ENCODE results near the gene HECTD4. TPM values are rescaled to one million over a fixed set of nuclear protein-coding genes. Genes with fewer than 3 reads are reported as not detected.

The HECTD4 gene
- total and polyA plus RNA-seq, 4 donors = 4.3 to 80.1 (median 25.5) TPM

- Histone ChIP-seq H3K27me3 (ENCODE audit: control insufficient read depth in 4 of 4, insufficient read depth in 4 of 4, low read length in 3 of 4) (no peaks in the 10 kb centered on the region), H3K4me3 (ENCODE audit: low read depth in 1 of 3, low read length in 3 of 3) (no peak overlapping the region), H3K9me3 (ENCODE audit: control insufficient read depth in 4 of 4, low read length in 3 of 4) (no peaks in the 10 kb centered on the region), H3K27ac (ENCODE audit: low read depth in 1 of 2, low read length in 2 of 2) (no peak overlapping the region), H3K9ac (ENCODE audit: low read depth in 1 of 2, low read length in 2 of 2) (no peak overlapping the region), H3K36me3 (ENCODE audit: control insufficient read depth in 4 of 4, insufficient read depth in 3 of 4, low read depth in 1 of 4, low read length in 3 of 4) (peaks cover 0 to 3% (median 0%) of the 10 kb centered on the region in 4 donors), H3K4me1 (ENCODE audit: control insufficient read depth in 4 of 4, insufficient read depth in 4 of 4, low read length in 3 of 4) (peaks cover 3 to 22% (median 19%) of the 10 kb centered on the region in 4 donors)
- TF ChIP-seq ZBTB33 (IDR thresholded peaks at IDR 0.05) (no peak), YY1 (IDR thresholded peaks at IDR 0.05) (no peak), TAF1 (conservative IDR thresholded peaks at IDR 0.05) (no peak), REST (IDR thresholded peaks at IDR 0.05) (no peak), ATF3 (IDR thresholded peaks at IDR 0.05) (no peak), HNF4A (conservative IDR thresholded peaks at IDR 0.05) (no peak), FOXA1 (IDR thresholded peaks at IDR 0.05) (no peak), MAX (IDR thresholded peaks at IDR 0.05) (no peak), JUND (IDR thresholded peaks at IDR 0.05) (no peak), EGR1 (IDR thresholded peaks at IDR 0.05; ENCODE audit: low read depth in 2 of 2) (no peak), GABPA (IDR thresholded peaks at IDR 0.05 in 1 of 2, conservative IDR thresholded peaks at IDR 0.05 in 1 of 2) (no peak)
- DNase-seq (ENCODE audit: low spot score) = no peak
Measured at GRCh38 chr12:112321245-112321644, 61.0 kb downstream of the HECTD4 start.

- no peaks in the 10 kb centered on the region for H3K27me3 ChIP-seq (ENCODE audit: control insufficient read depth in 4 of 4, insufficient read depth in 4 of 4, low read length in 3 of 4)
- DNase-seq (ENCODE audit: low spot score) = no peak
- no peak overlapping the region for H3K9ac ChIP-seq (ENCODE audit: low read depth in 1 of 2, low read length in 2 of 2)
Measured at GRCh38 chr12:112319395-112319794, 62.8 kb downstream of the HECTD4 start.

More at GRCh38 chr12:112319395-112319794, 62.8 kb downstream of the HECTD4 start:
- H3K27ac ChIP-seq (ENCODE audit: low read depth in 1 of 2, low read length in 2 of 2) = no peak overlapping the region
- no peak overlapping the region for H3K4me3 ChIP-seq (ENCODE audit: low read depth in 1 of 3, low read length in 3 of 3)
- H3K4me1 ChIP-seq (ENCODE audit: control insufficient read depth in 4 of 4, insufficient read depth in 4 of 4, low read length in 3 of 4) = peaks cover 2 to 22% (median 19%) of the 10 kb centered on the region in 4 donors
- no peaks in the 10 kb centered on the region for H3K9me3 ChIP-seq (ENCODE audit: control insufficient read depth in 4 of 4, low read length in 3 of 4)
- no peak for TF ChIP-seq TAF1 (conservative IDR thresholded peaks at IDR 0.05)
- no peak for TF ChIP-seq FOXA2 (IDR thresholded peaks at IDR 0.05)
- no peak for TF ChIP-seq HNF4G (IDR thresholded peaks at IDR 0.05)
- peak; percentile 58 for TF ChIP-seq YY1 (IDR thresholded peaks at IDR 0.05)
- no peak for TF ChIP-seq NR2F2 (IDR thresholded peaks at IDR 0.05)
- peak; percentile 55 to 74 for TF ChIP-seq RXRA (IDR thresholded peaks at IDR 0.05)
- TF ChIP-seq HNF4A (conservative IDR thresholded peaks at IDR 0.05) = peak; percentile 69 to 82
- no peak for TF ChIP-seq CTCF (IDR thresholded peaks at IDR 0.05; ENCODE audit: low read depth, low read length, missing input control)
- TF ChIP-seq SP1 (IDR thresholded peaks at IDR 0.05) = peak; percentile 20
- TF ChIP-seq FOXA1 (IDR thresholded peaks at IDR 0.05) = no peak
- no peak for TF ChIP-seq GABPA (IDR thresholded peaks at IDR 0.05 in 1 of 2, conservative IDR thresholded peaks at IDR 0.05 in 1 of 2)
- TF ChIP-seq JUND (IDR thresholded peaks at IDR 0.05) = peak in 1 of 2 donors; percentile 42
- peak in 1 of 2 donors; percentile 23 for TF ChIP-seq RAD21 (IDR thresholded peaks at IDR 0.05)
- peaks cover 0 to 3% (median 0%) of the 10 kb centered on the region in 4 donors for H3K36me3 ChIP-seq (ENCODE audit: control insufficient read depth in 4 of 4, insufficient read depth in 3 of 4, low read depth in 1 of 4, low read length in 3 of 4)
- WGBS = 38% methylated on average over 12 of the region's 12 CpGs

All from liver (tissue), 9 donors.